Measurements from ENCODE around the gene RNF166. TPM values are rescaled to one million over a fixed set of nuclear protein-coding genes. Genes with fewer than 3 reads are reported as not detected.

RNF166 gene
- total RNA-seq, 1 donor from 2014 or later: 9.1 TPM

DNA sequence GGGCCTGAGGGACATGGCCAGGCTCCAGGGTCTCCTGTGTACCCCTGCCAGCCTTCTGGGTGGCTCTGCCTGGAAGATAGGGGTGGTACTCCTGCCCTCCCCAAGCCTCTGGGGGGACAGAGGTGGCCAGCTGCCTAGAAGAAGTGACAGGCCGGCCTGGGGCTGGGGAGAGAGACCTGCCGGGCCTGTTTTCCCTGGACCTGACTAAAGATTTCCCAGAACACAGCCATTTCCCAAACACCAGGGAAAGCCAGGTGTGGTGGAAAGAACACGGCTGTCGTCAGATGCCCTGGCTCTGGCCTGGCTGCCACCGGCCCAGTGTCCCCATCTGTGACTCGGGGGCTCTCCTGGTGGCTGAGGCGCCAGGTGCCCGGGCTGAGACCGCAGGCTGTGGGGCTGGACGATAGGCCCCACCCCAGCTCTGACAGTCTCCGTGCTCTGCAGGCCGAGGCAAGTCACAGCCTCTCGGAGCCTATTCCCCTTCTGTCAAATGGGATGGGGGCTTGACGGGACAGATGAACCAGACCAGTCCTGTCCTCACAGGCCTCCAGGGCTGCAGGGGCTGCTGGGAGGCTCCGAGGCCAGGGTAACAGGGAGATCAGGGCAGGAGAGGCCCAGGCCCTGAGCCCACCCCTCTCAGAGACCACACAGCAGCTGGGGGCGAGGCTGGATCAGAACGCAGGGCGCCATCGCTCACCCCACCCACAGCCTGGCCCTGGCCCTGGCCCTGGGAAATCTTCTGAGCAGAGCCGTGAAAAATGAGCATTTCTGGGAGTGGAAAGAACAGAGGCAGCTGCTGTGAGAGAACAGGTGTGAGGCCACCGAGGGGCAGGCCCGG is 33.1 kb upstream of the RNF166 start:
- DNase-seq (ENCODE audit: low read depth in 2 of 2): no peak

DNA sequence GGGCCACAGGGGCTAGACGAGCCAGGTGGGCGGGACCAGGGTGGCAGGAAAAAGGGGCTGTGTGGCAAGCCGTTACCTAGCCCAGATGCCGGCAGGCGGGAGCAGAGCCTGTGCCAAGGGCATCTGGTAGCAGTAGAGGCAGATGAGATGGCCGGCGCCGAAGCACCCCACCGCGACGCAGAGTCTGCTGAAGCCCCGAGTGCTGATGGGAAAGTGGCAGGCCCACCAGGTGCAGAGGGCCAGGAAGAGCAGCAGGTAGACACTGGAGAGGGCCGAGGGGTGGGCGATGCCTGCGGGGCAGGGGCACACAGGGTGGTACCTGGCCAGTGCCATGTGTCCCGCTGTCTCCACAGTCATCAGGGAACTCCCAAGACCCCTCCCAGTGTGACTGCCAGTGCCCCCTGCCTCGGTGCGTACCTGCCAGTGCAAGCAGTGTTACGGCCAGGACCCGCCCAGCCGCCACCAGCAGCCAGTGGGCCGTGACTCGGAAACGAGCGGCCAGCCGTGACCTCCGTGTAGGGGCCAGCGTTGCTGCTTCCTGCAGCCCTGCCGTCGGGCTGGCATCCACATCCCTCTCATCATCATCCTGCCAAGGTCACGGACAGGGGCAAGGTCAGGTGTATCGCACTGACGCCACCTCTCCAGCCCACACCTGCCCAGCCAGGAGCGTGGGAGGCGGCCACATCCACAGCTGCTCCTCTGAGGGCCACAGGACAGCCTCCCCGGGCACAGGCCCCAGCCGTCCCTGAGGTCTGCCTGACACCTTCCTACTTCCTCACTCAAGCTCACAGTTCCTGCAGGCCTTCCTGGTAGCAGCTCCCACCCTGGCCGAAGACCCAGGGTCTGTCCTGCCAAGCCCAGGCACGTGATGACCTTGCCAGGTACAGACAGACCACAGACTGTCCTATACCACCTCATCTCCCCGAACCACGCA is 32.2 kb upstream of the RNF166 start:
- peak in 1 of 2 donors; percentile 40 for DNase-seq (ENCODE audit: low read depth in 2 of 2)

DNA sequence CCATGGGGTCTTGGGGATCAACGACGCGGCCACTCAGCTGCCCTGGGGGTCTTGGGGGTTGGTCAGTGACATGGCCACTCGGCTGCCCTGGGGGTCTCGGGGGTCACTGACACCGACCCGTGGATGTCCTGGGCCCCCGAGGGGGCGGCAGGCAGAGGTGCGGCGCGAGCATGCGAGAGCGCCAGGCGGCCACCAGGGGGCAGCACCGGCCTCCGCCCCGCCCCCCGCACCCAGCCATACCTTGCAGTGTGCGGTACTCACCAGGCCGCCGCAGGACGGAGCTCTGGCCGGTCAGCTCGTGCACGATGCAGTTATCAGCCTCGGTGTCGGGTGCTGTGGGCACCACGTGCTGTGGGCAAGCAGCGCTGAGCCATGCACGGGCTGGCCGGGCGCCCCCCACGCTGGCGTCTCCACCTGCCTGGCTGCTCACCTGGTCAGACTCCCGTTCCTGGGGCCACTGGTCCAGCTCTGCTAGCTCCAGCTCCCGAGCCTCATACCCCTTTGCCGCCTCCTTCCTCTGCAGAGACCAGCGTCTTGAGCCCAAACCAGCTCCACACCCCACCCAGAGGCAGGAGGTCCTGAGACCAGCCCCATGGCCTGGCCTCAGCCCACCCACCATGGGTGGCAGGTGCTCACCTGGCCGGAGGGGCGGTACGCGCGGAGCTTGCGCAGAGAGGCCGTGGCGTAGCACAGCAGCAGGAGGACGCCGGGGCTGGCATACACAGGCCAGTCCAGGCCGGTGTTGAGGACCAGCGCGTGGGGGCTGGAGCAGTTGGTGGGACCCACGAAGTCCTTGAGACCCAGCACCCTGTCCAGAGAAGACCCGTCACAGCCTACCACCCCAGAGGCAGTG is 31.3 kb upstream of the RNF166 start:
- DNase-seq (ENCODE audit: low read depth in 2 of 2): peak; percentile 50 to 59

DNA sequence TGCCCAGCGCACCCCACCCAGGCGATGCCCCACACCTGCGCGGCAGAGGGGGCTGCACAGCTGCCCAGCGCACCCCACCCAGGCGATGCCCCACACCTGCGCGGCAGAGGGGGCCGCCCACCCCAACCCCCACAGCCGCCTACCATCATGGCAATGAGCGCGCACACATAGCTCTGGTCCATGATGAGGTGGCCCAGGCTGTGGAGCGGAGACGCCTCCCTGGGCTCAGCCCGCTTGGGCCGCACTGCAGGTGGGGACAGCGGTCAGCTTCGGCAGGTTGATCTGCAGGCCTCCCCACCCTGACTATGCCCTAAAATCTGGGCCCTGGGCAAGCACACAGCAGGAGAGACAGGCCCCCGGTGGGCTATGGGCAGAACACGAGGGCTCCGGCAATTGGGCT is 30.3 kb upstream of the RNF166 start:
- DNase-seq (ENCODE audit: low read depth in 2 of 2): no peak

DNA sequence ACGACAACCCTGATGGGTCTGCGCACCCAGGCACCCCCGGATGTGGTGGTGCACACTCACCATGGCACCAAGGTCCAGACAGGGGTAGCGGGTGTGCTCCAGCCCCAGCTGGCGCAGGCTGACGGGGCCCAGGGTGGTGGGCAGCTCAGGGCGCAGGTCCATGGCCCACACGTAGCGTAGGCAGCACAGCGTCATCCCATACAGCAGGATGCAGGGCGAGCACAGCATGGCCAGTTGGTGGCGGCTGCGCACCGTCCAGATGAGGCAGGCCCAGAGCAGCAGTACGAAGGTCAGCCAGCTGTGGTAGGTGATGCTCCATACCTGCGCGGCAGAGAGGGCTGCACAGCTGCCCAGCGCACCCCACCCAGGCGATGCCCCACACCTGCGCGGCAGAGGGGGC is 29.9 kb upstream of the RNF166 start:
- DNase-seq (ENCODE audit: low read depth in 2 of 2): no peak

DNA sequence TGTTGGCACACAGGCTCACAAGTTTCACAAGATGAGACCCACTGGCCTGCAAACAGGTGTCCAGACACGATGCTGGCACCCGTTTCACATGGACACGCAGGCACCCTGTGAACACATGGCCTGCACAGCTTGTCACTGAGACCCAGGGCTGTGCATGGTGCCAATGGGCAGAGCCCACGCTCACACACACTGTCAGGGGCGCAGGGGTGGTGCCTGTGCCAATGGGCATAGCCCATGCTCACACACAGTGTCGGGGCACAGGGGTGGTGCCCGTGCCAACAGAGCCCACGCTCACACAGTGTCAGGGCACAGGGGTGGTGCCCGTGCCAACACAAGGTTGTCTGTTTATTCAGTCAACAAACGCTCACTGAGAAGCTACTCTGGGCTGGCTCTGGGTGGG is 29.4 kb upstream of the RNF166 start:
- no peak for DNase-seq (ENCODE audit: low read depth in 2 of 2)

DNA sequence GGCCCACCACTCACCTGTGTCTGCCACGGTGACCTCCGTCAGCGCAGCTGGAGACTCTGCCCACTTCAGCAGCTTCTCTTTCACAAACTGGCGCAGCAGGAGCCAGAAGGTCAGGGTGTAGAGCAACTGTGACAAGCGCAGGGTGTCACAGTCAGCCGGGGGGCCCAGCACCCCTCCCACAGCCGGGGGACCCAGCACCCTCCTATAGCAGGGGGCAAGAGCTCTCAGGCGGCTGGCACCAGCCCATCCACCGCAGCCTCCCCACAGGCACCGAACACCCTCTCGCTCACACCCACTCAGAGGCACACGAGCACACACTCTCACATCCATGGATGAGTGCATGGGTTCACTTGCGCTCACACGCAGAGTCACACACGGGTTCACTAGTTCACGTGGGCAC is 28.9 kb upstream of the RNF166 start:
- DNase-seq (ENCODE audit: low read depth in 2 of 2): no peak

DNA sequence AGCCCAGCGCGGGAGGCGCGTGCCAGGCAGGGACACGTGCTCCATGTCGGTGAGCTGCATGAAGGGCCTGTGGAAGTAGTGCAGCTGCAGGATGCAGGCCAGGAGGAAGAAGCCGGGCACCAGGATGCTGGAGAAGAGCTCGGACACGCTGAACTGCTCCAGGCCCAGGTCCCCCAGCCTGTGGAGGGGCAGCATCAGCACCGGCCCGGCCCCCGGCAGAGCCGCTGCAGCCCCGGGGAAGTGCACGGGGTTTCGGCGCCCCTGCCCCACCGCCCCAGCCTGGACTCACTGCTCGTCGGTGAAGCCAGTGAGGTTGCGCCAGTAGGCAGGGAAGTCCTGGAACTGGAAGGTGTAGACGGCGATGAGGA is 28.1 kb upstream of the RNF166 start:
- no peak for DNase-seq (ENCODE audit: low read depth in 2 of 2)

DNA sequence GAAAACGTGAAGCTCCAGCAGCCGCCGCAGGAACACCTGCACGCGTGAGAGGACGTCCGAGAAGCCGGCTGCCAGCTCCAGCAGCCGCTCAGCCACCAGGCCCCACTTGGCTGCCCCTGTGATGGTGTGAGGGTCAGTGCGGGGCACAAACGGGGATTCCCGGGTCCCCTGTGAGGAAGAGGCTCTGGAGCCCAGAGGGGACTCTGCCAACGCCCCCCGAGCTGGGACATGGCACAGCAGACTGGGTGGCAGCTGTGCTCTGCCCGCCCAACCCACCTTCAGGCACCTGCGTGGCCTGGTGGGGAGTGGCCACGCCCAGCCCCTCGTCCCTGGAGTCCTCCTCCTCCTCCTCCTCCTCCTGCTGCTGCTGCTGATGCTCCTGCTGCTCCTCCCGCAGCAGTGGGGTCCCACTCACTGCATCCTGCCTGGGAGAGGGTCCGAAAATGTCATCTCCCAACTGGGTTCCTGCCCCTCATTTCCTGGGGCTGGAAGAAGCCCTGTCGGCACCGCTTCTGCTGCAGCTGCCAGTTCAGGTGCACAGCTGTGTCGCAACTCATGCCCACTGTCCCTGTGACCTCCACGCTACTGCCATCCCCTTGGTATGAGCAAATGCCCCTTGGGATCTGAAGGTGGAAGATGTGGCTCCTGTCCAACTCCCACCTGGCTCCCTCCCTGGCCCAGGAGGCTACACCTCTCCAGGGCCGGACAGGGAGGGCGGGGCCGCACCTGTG is 27.6 kb upstream of the RNF166 start:
- no peak for DNase-seq (ENCODE audit: low read depth in 2 of 2)

DNA sequence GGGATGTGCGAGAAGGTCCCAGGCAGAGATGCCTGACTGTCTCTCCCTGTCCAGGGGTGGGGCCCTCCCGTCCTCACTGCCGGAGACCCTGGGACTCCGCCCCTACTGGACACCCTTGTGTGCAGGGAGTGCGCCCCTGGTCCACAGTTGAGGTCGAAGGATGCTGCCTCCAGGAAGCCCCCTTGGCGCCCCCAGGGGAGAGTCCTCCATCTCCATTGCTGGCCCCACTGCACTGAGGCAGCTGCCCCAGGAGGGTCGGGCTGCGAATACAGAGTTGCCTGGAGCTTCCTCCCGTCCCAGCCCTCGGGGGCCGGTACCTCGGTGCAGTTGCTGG is 26.7 kb upstream of the RNF166 start:
- DNase-seq (ENCODE audit: low read depth in 2 of 2): no peak

DNA sequence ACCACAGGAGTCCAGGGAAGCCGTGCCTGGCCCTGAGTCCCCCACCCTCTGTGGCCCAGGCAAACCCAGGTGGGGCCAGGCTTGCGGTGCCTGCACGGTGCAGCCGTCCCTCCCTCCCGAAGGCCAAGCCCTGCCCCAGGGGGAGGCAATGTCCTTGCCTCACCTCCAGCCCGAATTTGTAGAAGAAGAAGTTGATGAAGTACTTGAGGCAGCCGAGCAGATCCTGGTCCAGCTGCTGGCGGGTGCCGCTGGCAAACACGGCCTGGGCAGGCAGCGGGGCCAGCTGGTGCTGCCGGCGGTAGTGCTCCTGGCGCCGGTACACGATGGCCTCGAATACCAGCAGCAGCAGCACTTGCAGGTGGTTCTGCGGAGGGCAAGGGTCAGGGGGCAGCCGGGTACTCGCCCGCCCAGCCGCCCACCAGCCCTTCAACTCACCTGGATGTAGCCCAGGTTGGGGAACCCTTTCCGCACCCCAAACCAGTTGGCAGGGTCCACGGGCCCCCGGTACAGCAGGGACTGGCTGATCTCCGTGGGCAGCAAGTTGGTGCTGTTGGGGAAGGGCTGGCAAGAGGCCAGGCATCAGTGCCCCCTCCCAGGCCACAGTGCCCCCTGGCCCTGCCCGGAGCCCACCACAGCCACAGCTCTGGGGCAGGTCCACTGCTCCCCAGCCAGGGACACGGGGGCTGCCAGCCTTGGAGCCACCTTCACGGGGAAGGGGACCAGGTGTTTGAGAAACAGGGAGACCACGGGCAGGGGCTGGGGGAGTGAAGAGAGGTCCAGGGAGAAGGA is 26.2 kb upstream of the RNF166 start:
- no peak for DNase-seq (ENCODE audit: low read depth in 2 of 2)

DNA sequence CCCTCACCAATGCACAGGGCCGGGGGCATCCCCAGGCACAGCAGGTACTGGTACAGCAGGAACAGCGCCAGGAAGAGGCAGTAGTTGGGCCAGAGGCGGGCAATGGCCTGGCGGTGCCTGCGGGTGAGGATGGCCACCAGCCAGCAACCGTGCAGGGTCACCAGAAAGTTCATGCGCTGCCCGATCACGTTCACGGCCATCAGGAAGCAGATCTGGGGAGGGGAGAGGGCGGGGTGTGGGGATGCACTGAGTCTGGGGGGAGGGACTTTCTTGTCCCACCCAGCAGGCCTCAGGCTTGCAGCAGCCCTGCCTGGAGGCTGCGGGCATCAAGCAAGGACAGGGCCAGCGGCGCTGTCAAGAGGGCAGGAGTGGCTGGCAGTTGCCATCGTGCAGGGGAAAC is 25.5 kb upstream of the RNF166 start:
- DNase-seq (ENCODE audit: low read depth in 2 of 2): no peak

DNA sequence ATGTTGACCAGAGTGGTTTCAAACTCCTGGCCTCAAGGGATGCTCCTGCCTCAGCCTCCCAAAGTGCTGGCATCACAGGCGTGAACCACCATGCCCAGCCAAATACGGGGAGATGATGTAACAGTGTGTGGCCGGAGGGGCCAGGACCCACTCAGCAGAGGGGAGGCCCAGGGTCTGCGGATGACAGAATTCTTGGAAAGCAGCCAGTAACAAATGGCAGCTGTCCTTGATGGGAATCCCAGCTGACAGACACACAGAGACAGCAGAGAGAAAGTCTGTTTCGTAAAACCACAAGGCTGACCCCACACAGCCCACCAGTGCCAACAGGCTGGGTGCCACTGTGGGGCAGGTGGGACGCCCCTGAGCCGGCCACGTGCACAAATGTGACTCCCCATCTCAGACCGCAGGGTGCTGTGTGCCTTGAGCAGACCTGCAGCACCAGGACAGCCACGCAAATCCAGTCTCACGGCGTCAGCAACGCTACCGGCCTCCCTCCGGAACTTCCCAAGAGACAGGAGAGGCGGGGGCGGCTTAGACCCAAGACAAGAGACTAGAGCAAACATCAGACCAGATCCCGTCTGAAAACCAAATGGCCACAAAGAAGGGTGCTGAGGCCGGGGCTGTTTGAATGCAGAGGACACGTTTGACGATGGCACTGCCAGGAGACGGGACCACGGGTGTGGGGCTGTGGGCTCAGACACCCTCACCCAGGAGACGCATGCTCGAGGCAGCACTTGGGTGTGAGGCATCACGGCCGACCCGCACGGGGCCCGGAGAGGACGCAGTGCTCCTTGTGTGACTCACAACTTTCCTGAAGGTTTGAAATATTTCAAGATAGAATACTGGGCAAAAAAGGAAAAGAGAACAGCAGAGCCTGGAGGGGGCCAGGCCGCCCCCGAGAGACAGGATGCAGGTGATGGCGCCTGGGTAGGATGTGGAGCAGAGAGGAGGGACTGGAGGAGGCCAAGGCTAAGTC is 24.7 kb upstream of the RNF166 start:
- no peak for DNase-seq (ENCODE audit: low read depth in 2 of 2)

DNA sequence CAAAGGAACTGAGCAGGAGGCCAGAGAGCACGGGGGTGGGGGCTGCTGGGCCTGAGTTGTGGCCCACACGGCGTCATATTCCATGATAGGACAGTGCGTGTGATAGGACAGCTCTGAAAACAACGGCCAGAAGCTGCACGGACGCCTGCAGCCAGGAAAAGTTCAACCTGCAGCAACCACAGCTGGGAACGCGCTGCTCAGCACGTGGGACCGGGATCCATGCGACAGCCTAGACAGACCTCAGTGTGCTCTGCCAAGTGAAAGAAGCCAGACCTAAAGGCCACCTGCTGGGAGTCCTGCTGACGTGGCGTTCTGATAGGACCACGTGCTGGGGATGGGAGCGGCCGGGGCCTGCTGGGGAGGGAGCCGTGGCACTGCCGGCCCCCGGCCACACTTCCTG is 21.7 kb upstream of the RNF166 start:
- no peak for DNase-seq (ENCODE audit: low read depth in 2 of 2)

DNA sequence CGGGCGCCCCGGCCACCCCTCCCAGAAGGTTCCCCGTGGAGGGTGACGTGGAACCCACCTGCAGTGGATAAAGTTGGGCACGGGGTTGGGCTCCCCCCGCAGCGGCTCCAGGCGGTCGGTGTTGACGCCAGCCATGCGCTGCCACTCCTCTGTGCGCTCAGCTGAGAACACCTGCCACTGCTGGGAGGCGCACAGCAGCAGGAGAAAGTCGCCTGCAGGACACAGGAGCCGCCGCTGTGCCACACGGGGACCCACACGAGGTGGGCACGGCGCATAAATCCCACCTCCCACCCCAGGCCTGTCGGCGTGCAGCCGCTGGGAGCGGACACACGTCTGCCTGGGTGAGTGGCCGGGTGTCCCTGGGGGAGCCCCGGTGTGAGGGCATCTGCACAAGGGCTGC is 20.8 kb upstream of the RNF166 start:
- DNase-seq (ENCODE audit: low read depth in 2 of 2): no peak

DNA sequence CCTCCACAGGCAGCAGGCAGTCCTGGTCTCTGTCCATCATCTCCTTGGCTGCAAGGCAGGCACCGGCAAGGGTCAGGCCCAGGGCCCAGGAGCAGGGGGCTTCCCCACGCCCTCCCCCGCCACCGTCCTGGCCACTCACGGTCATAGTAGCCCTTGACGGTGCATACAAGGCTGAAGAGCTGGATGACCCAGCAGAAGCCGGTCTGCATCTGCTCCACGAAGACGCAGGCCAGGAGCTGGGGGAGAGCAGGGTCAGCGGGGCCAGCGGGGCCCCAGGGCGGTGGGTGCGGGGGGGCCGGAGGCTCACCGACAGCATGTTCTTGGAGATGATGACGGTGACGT is 20.2 kb upstream of the RNF166 start:
- no peak for DNase-seq (ENCODE audit: low read depth in 2 of 2)

DNA sequence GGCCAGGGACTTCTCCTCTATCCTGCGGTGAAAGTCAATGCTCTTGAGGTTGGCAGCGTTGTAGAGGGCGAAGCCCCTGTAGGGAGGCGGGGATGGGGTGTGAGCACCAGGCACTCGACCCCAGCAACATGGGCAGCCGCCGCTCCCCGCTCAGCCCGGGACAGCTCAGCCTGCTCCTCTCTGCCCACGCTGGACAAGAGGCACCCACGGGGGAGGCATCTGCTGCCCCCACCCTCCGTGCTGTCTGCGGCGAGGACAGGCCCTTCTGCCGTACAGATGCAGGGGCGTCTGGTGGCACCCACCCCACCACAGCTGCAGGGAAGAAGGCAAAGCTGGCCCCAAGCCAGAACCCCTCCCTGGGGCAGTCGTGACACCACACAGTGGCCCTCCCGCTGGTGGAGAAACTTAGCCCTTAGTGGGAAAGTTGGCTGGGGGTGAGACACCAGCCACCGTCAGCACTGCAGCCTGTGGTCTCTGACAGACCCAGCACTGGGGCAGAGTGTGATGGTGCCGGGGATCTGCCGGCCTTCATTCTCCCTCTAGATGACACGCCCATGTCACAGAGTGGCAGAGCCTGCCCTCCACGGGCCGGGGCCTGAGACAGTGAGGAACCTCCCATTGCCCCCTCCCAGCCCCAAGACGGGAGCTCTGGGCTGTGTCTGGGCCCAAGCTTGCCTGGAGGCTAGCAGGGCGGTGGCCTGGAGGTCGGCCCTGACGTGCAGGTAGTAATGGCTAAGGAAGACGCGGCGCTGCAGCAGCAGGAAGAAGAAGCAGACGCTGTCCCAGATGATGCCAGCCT is 19.6 kb upstream of the RNF166 start:
- no peak for DNase-seq (ENCODE audit: low read depth in 2 of 2)

DNA sequence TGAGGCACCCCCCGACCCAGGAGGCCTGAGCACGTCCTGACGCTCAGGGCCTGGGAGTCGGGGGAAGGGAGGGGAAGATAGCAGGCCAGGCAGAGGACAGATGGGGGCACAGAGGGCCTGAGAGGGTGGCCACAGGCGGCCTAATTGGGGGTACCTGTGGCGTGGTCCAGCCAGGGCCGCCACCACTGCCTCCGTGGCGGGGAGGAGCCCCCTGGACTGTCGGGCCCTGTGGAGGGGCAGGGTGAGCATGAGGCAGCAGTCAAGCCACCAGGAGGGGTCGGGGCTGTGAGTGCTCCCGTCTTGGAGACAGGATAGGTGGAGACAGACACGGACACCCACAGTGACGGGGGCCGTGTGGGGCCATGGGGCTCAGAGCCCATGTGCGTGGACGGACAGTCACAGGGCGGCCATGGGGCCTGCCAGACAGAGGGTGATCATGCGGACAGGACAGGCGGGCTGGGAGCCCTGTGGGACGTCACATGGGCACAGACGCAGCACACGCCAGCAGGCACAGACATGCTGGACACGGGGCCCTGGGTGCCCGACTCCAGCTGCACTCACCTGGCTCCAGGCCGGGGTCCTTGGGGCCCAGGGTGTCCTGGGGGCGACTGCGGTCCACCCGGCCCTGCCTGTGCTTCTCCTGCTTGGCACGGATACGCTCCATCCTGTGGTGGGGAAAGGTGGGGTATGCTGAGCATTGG is 18.8 kb upstream of the RNF166 start:
- DNase-seq (ENCODE audit: low read depth in 2 of 2): no peak
